Keratinocyte (primary cell): Measurements from ENCODE around the gene NFATC3.

Source experiments
- EZH2 ChIP-seq: IDR thresholded peaks from one replicate; pipeline ENCODE4 v1.6.1; 2012; ENCODE audit warnings: inconsistent platforms, mild to moderate bottlenecking, low read length, moderate library complexity
- TF ChIP-seq, protein P1 (sequence below), 3 experiments: IDR thresholded peaks in 1 of 3; conservative IDR thresholded peaks in 1 of 3; optimal IDR thresholded peaks in 1 of 3; 2 replicates in 2 of 3; 3 replicates in 1 of 3; pipeline versions ENCODE3 to v1.5.1; 2011; ENCODE audit warnings: low read length in 3 of 3, mild to moderate bottlenecking in 3 of 3, moderate library complexity in 2 of 3, control low read depth in 1 of 3, inconsistent platforms in 1 of 3; ENCODE audit not compliant: insufficient read depth in 2 of 3; ENCODE audit errors: extremely low read depth in 1 of 3

DNA sequence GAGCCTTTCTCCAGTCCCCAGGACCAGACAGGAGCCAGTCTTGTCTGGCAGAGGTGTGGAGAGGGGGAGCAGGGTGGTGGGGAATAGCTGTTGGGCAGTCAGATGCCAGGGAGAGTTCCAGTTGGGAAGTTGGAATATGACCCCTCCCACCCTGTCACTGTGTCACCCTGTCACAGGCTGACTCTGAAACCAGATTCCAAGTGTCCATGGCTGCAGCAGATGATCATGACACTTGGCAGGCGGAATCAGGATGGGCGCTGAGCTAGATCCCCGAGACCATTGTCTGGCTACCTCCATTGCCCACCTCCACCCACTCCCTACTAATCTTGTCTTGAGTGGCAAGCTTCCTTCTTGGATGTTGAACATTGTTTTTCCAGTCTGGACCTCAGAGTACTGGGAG lies 9.2 kb upstream of the NFATC3 start:
- TF ChIP-seq, protein P1, sequence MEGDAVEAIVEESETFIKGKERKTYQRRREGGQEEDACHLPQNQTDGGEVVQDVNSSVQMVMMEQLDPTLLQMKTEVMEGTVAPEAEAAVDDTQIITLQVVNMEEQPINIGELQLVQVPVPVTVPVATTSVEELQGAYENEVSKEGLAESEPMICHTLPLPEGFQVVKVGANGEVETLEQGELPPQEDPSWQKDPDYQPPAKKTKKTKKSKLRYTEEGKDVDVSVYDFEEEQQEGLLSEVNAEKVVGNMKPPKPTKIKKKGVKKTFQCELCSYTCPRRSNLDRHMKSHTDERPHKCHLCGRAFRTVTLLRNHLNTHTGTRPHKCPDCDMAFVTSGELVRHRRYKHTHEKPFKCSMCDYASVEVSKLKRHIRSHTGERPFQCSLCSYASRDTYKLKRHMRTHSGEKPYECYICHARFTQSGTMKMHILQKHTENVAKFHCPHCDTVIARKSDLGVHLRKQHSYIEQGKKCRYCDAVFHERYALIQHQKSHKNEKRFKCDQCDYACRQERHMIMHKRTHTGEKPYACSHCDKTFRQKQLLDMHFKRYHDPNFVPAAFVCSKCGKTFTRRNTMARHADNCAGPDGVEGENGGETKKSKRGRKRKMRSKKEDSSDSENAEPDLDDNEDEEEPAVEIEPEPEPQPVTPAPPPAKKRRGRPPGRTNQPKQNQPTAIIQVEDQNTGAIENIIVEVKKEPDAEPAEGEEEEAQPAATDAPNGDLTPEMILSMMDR (optimal IDR thresholded peaks at IDR 0.05 in 1 of 3, IDR thresholded peaks at IDR 0.05 in 1 of 3, conservative IDR thresholded peaks at IDR 0.05 in 1 of 3; ENCODE audit: extremely low read depth in 1 of 3, insufficient read depth in 2 of 3, low read length in 3 of 3) = no peak
- TF ChIP-seq EZH2 = no peak
